GM11168 (cell line): ENCODE measurements around the gene LIPI.
"Not testable (repeated sequence)": the region's sequence is repeated elsewhere in the genome, so short reads cannot be mapped to it uniquely, and the experiment has no call there.

Experiments used
- in situ Hi-C: fragments of 300-500 bp; cut with MboI; formaldehyde crosslinking; loops from one replicate; pipeline ENCODE4 v1.12.0; 2022; ENCODE audit warnings: low sequenced_read_pairs; ENCODE audit not compliant: unreplicated experiment

Gene LIPI

GRCh38 chr21:14076143-14076806, 134.5 kb downstream of the LIPI start:
- in situ Hi-C loops: no loop called here

- in situ Hi-C loops: no loop called here
Observed at GRCh38 chr21:14075346-14076142, 135.2 kb downstream of the LIPI start.

DNA sequence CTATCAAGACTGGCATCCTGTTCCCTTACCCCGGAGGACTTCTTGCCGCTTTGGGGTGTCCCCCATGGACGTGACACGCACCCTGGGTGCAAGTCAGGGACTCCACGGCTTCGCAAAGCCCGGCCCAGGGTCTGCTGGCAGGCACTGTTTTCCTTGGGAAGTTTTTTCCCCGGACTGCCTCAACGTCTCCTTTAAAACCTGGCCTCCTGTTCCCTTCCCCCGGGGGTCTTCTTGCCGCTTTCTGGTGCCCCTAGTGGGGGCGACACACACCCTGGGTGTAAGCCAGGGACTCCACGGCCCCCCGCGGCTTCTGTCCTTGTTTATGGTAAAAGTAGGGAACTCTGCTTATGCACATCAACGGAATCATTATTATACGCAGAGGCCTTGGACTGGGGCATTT, 136.6 kb downstream of the LIPI start:
- in situ Hi-C loops: no loop called here

- in situ Hi-C loops: no loop called here
Observed at GRCh38 chr21:14073615-14074014, 137.1 kb downstream of the LIPI start.

DNA sequence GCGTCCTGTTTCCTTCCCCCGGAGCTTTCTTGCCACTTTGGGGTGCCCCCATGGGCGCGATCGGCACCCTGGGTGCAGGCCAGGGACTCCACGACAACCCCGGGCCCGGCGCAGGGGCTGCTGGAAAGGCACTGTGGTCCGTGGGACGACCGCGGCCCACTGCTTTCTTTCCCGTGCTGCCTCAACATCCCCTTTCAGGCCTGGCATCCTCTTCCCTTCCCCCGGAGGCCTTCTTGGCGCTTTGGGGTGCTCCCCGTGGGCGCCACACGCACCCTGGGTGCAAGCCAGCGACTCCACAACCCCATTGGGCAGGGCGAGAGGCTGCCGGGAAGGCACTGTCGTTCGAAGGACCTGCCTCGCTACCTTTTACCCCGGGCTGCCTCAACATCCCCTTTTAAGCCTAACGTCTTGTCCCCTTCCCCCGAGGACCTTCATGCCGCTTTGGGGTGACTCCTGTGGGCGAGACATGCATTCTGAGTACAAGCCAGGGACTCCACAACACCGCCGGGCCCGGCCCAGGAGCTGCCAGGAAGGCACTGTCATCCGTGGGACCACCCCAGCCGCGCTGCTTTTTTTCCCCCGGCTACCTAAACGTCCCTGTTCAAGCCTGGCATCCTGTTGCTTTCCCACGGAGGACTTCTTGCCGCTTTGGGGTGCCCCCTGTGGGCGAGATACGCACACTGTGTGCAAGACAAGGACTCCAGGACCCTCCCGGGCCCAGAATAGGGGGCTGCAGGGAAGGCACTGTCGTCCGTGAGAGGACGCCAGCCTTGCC, 137.8 kb downstream of the LIPI start:
- in situ Hi-C loops: no loop called here

GRCh38 chr21:14071902-14072734, 138.6 kb downstream of the LIPI start:
- in situ Hi-C loops: no loop called here

DNA sequence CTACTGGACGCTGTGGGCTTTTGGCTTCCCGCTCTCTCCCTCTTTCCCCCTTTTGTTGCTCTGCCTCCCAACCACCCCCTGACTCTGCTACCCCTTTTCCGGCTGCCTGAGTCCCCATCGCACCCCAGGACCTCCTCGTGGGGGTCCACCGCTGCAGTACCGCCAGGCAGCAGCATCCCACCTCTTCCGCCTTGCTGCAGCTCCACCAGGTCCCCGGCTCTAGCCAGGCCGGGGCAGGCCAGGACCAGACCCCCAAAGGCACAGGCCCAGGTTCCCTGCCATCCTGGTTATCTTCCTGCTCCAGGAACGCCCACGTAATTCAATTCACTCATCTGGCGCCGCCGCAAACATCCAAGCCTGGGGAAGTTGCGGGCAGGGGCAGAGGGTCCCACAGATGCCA, 139.8 kb downstream of the LIPI start:
- in situ Hi-C loops: no loop called here

- in situ Hi-C loops: no loop called here
Observed at GRCh38 chr21:14070049-14070893, 140.5 kb downstream of the LIPI start.

DNA sequence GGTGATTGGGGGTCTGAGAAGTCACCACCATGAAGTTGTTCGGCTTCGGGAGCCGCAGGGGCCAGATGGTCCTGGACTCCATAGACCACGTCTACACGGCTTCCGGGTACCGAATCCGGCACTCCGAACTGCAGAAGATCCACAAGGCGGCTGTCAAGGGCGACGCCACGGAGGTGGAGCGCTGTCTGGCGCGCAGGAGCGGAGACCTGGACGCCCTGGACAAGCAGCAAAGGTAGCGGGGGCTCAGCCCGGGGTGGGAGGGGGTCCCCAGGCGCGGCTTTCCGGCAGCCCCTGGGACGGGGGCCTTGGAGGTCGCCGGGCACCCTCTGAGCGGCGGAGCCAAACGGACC, 146.5 kb downstream of the LIPI start:
- in situ Hi-C loops: no loop called here

GRCh38 chr21:14063620-14064295, 147.0 kb downstream of the LIPI start:
- in situ Hi-C loops: not testable (repeated sequence)

GRCh38 chr21:14062684-14063083, 148.1 kb downstream of the LIPI start:
- in situ Hi-C loops: not testable (repeated sequence)

GRCh38 chr21:14061820-14062219, 148.9 kb downstream of the LIPI start:
- in situ Hi-C loops: not testable (repeated sequence)

DNA sequence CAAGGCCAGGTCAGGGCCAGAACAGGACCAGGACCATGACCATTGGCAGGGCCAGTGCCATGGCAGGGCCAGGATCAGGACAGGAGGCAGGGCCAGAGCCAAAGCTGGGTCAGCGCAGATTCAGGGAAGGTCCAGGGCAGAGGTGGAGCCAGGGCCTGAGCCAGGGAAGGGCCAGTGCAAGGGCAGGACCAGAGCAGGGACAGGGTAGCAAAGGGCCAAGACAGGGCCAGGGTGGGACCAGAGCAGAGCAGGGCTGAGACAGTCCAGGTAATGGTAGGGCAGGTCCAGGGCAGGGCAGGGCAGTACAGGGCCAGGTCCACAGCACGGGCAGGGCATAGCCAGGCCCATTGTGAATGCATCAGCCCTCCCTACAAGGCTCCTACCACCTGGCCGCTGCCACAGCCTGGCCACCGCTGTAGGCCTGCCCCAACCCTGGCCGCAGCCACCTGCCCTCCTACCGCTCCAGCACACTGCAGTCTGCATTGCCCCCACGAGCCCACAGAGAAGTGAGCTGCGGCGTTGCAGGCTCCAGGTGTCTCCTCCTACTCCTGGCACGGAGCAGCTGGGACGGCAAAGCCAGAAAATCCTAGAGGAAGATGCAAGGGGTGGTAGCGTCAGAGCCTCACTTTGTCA, 151.6 kb downstream of the LIPI start:
- in situ Hi-C loops: loop anchor here (5.0 kb wide), 1 partner anchor 72 kb away; no protein-coding TSS in a partner anchor
